Kidney glomerular epithelial cell (primary cell): Measurements from ENCODE around the gene PKNOX1.
"Not testable (repeated sequence)": the region's sequence is repeated elsewhere in the genome, so short reads cannot be mapped to it uniquely, and the experiment has no call there.

Experiments
- DNase-seq: peaks from one replicate; lab custom pipeline; 2025; lab: John Stamatoyannopoulos, UW

PKNOX1 gene

DNA sequence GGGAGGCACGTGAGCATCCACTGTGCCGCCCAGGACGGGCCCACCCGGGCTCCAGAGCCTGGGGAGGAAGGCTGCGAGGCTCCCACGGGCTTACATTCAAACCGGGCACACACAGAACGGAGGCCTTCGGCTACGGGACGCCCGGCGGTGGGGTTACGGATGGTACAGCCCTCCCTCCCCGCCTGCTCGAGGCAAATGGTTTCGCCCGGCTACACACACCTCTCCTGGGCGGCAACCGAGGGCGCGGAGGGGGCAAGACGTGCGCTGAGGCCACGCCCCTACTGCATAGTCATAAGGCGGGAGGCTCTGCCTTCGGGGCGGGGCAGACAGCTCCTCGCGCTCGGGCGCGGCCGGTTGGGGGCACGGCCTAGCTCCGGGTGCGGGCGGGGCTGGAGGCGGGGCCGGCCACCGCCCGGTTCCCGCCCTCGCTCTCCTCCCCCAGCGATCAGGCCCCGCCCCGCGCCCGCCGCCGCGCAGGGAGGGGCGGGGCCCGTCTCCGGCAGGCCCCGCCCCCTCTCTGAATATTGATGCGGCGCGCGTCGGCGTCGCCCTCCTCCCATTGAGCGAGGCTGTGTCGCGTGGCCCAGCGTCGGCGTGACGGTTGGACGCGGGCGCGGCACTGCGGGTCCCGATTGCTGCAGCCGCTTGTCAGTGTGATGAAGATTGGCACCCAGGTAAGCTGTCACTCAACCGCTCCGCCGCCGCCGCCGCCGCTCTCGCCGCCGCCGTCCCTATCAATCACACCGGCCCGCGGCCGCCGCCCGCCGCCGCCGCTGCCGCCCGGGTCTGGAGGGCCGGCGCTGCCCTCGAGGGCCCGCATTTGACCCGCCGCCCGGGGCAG, at the start of gene PKNOX1:
PKNOX1 (plus strand) TSS at position 572 of the 841 bp plus-strand sequence. CDS start 29,820 bp downstream, outside the sequence.
- peak; percentile 96 for DNase-seq

DNA sequence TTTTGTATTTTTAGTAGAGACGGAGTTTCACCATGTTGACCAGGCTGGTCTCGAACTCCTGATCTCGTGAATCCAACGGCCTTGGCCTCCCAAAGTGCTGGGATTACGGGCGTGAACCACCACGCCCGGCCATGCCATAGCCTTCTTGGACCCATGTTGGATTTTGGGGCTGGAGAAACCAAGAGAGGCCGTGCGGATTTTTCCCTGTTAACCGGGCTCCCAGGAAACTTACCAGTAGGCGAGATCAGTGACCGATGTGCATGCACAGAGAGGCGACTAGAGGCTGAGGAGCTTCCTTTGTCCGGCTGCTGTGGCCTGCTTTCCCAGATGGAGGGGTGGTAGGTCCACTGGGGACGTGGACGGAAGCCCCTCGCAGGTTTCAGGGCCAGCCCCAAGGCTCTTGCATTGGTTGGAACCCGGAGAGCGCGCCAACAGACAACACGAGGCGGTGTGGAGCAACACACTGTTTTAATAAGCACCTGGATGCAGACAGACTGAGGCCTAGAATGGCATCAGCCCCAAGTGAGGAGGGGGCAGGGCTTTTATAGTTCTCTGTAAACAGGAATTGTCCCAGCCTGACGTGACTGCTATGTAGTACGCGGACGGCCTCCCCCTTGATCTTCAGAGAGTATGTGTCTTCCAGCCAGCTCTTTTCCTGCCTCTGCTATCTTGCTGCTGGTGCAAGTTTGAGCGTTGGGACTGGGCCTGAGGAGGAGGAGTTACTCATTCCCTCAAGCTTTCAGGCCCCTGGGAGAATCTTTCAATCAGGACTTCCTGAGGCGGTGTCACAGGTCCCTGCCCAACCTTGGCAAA, 49.0 kb upstream of the PKNOX1 start, which contains the start of gene ERVH48-1:
ERVH48-1 (minus strand) TSS at position 517 of the 813 bp plus-strand sequence. CDS start 6,624 bp downstream, outside the sequence.
- DNase-seq: no peak

GRCh38 chr21:42927474-42928200, 46.7 kb upstream of the PKNOX1 start:
- not testable (repeated sequence) for DNase-seq

- DNase-seq: no peak
Observed at GRCh38 chr21:42929969-42930368, 44.4 kb upstream of the PKNOX1 start.

DNA sequence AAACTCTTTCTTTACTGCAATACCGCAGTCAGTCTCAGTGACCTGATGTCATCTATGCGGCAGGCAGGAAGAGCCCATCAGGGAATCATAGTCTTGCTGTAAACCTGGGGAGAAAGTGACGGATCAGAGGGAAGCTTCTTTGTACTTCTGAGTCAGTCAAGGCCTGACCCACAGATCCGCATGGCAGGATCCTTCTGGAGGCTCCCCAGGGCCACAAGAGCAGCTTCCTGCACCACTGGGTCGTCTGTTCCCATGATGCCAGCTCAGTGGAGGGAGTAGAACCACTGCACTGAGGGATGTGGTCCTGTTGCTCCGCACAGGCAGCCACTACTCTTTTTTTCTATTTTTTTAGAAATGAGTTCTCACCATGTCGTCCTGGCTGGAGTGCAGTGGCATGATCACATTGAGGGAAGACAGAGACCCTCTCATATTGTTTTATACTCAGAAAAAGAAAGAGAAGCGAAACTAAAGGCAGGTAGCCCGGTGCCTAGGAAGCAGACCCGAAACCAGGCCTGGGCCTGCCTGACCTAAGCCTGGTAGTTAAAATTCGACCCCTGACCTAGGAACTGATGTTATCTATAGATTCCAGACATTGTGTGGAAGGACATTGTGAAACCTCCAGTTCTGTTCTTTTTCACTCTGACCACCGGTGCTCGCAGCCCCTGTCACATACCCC, 42.7 kb upstream of the PKNOX1 start:
- no peak for DNase-seq

- DNase-seq: not testable (repeated sequence)
Observed at GRCh38 chr21:42932378-42933136, 41.8 kb upstream of the PKNOX1 start.

- DNase-seq: not testable (repeated sequence)
Observed at GRCh38 chr21:42933137-42933970, 41.0 kb upstream of the PKNOX1 start.

DNA sequence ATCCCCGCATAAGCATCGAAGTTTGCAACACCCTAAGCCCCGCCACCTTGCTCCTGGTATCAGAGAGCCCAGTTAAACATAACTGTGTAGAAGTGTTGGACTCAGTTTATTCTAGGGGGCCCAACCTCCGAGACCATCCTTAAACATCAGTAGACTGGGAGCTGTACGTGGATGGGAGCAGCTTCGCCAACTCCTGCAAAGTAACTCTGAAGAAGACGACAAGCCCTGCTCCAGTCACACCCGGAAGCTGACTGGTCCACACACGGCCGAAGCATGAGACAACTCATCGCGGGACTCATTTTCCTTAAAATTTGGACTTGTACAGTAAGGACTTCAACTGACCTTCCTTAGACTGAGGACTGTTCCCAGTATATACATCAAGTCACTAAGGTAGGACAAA, 40.4 kb upstream of the PKNOX1 start:
- not testable (repeated sequence) for DNase-seq

DNA sequence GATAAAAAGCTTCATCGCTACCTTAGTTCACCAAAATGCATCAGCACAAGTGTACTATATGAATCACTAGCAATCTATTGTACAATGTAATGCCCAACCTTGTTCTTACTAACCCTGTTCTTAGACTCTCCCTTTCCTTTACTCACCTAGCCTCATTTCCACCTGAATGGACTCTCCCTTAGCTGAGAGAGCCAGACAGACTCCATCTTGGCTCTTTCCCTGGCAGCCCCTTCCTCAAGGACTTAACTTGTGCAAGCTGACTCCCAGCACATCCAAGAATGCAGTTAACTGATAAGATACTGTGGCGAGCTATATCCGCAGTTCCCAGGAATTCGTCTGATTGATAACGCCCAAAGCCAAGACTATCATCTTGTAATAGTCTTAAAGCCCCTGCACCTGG, 38.0 kb upstream of the PKNOX1 start:
- not testable (repeated sequence) for DNase-seq

GRCh38 chr21:42937034-42937940, 37.1 kb upstream of the PKNOX1 start:
- not testable (repeated sequence) for DNase-seq

- DNase-seq: no peak
Observed at GRCh38 chr21:42937960-42938605, 36.3 kb upstream of the PKNOX1 start.

DNA sequence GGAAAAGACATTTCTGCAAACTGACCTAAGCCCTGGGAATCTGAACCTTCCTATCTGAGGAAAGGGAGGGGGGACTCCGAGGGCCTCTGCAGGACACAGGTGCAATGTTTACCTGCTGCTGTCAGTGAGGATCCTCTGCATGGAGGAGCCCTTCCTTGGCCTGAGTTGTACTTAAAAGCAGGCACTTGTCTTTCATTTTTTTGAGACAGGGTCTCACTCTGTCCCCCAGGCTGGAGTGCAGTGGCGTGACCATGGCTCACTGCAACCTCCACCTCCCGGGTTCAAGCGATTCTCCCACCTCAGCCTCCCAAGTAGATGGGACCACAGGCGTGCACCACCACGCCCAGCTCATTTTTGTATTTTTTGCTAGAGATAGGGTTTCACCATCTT, 35.8 kb upstream of the PKNOX1 start:
- DNase-seq: not testable (repeated sequence)

DNA sequence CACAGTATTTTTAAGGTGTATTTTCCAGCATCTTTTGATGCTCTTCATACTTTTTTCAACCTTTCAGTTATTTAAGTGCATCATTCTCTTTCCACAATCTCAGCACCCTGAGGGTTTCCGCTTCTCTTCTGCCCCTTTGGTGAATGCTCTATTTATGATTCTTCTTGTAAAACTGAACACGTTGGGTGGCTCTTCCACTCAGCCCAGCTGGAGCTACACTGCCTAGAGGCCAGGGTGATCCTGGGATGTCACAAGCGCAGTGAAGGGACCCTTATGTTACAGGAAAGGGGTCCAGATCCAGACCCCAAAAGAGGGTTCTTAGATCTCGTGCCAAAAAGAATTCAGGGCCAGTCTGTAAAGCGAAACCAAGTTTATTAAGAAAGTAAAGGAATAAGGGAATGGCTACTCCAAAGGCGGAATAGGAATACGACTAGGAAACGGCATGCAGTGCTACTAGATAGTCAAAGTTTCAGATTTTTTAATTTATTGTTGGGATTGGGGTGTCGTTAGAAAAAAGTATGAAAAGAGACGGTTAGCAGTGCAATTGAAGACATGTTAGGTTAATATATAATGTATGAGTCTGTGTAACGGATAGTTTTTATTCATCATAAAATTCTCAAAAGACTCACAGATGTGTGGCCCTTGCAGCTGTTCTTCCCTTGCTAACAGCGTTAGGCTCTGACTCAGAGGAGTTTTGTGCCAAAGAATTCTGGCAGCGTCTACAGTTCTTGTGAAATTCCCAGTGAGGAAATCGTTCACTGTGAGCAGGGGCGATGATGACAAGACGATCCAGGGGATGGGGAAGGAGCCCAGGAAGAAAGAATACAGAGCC, 34.6 kb upstream of the PKNOX1 start:
- peak; percentile 76 for DNase-seq

- no peak for DNase-seq
Observed at GRCh38 chr21:42941696-42942085, 32.7 kb upstream of the PKNOX1 start.

GRCh38 chr21:42942244-42942643, 32.1 kb upstream of the PKNOX1 start:
- no peak for DNase-seq

GRCh38 chr21:42949094-42949755, 25.1 kb upstream of the PKNOX1 start:
- not testable (repeated sequence) for DNase-seq

- not testable (repeated sequence) for DNase-seq
Observed at GRCh38 chr21:42951193-42951592, 23.2 kb upstream of the PKNOX1 start.
